WTC11 (cell line): ENCODE measurements around the gene REG4. TPM values are rescaled to one million over a fixed set of nuclear protein-coding genes. Genes with fewer than 3 reads are reported as not detected.

ENCODE experiments used
- ATAC-seq: fragments of 200-7000 bp; cut with Tn5 transposase; 2 replicates; pipeline ENCODE4 v1.10.0; 2021; ENCODE audit warnings: mild to moderate bottlenecking, moderate library complexity
- CTCF ChIA-PET: fragments of 300-600 bp; sonication (Branson Sonifier 250); formaldehyde crosslinking; loops from one replicate; lab custom pipeline; 2021; ENCODE audit warnings: antibody characterized with exemption; lab: Charles Lee
- POLR2A ChIA-PET: fragments of 350-600 bp; sonication (Branson Sonifier 250); formaldehyde crosslinking; loops from one replicate; lab custom pipeline; 2021; ENCODE audit warnings: antibody characterized with exemption; lab: Charles Lee
- DNase-seq: peaks from one replicate; pipeline ENCODE4 v3.0.0; 2021; ENCODE audit warnings: low spot score
- H3K27ac Mint-ChIP-seq: 2 replicates; pipeline ENCODE4 v1.8.0; 2021; ENCODE audit warnings: mixed read lengths
- H3K27me3 Mint-ChIP-seq: 2 replicates; pipeline ENCODE4 v1.8.0; 2021; ENCODE audit warnings: low read depth, mild to moderate bottlenecking, moderate library complexity, mixed read lengths
- H3K36me3 Mint-ChIP-seq: 2 replicates; pipeline ENCODE4 v1.8.0; 2021; ENCODE audit warnings: mixed read lengths
- H3K4me1 Mint-ChIP-seq: 2 replicates; pipeline ENCODE4 v1.8.0; 2022; ENCODE audit warnings: mixed read lengths
- H3K4me3 Mint-ChIP-seq: 2 replicates; pipeline ENCODE4 v1.8.0; 2021; ENCODE audit warnings: mild to moderate bottlenecking, moderate library complexity, mixed read lengths
- H3K9me3 Mint-ChIP-seq: 2 replicates; pipeline ENCODE4 v1.8.0; 2021; ENCODE audit warnings: mixed read lengths
- ATF2 ChIP-seq: sonication (generic); formaldehyde crosslinking; IDR thresholded peaks from 2 replicates; pipeline ENCODE4 v1.8.1; 2022; ENCODE audit warnings: low read depth, missing genetic modification reagents, borderline replicate concordance
- CREB1 ChIP-seq: sonication (generic); formaldehyde crosslinking; IDR thresholded peaks from 2 replicates; pipeline ENCODE4 v1.8.0; 2023; ENCODE audit warnings: mild to moderate bottlenecking, missing genetic modification reagents
- ESRRA ChIP-seq: sonication (generic); formaldehyde crosslinking; IDR thresholded peaks from 2 replicates; pipeline ENCODE4 v1.8.1; 2022; ENCODE audit warnings: mild to moderate bottlenecking, missing genetic modification reagents, borderline replicate concordance
- ETV6 ChIP-seq: sonication (generic); formaldehyde crosslinking; IDR thresholded peaks from 2 replicates; pipeline ENCODE4 v1.8.1; 2022; ENCODE audit warnings: mild to moderate bottlenecking, missing genetic modification reagents
- GABPB1 ChIP-seq: sonication (generic); formaldehyde crosslinking; IDR thresholded peaks from 2 replicates; pipeline ENCODE4 v1.8.1; 2023; ENCODE audit warnings: mild to moderate bottlenecking, missing genetic modification reagents
- HMGA2 ChIP-seq: fragments of 250-450 bp; sonication (Bioruptor Pico); IDR thresholded peaks from 2 replicates; pipeline ENCODE4 v1.4.0; 2021; ENCODE audit warnings: mild to moderate bottlenecking, moderate library complexity
- JAZF1 ChIP-seq: fragments of 250-450 bp; sonication (Bioruptor Pico); IDR thresholded peaks from 2 replicates; pipeline ENCODE4 v1.9.0; 2021; ENCODE audit warnings: moderate library complexity, mild to moderate bottlenecking, inconsistent platforms
- NFE2L1 ChIP-seq: sonication (generic); formaldehyde crosslinking; IDR thresholded peaks from 2 replicates; pipeline ENCODE4 v1.8.1; 2023; ENCODE audit warnings: missing genetic modification reagents
- NFYB ChIP-seq: sonication (generic); formaldehyde crosslinking; conservative IDR thresholded peaks from 2 replicates; pipeline ENCODE4 v1.8.0; 2022; ENCODE audit warnings: low read depth, missing genetic modification reagents
- PREB ChIP-seq: sonication (generic); formaldehyde crosslinking; IDR thresholded peaks from 2 replicates; pipeline ENCODE4 v1.8.1; 2022; ENCODE audit warnings: mild to moderate bottlenecking, missing genetic modification reagents, moderate library complexity, borderline replicate concordance
- SMAD4 ChIP-seq: sonication (generic); formaldehyde crosslinking; IDR thresholded peaks from 2 replicates; pipeline ENCODE4 v1.8.0; 2022; ENCODE audit warnings: mild to moderate bottlenecking, missing genetic modification reagents
- SOX15 ChIP-seq: fragments of 250-450 bp; sonication (Bioruptor Pico); IDR thresholded peaks from 2 replicates; pipeline ENCODE4 v1.9.0; 2021; ENCODE audit warnings: mild to moderate bottlenecking
- SP1 ChIP-seq: sonication (generic); formaldehyde crosslinking; conservative IDR thresholded peaks from 2 replicates; pipeline ENCODE4 v1.8.1; 2022; ENCODE audit warnings: missing genetic modification reagents
- USF1 ChIP-seq: sonication (generic); formaldehyde crosslinking; IDR thresholded peaks from 2 replicates; pipeline ENCODE4 v1.8.0; 2022; ENCODE audit warnings: mild to moderate bottlenecking, missing genetic modification reagents
- ZNF138 ChIP-seq: sonication (generic); formaldehyde crosslinking; conservative IDR thresholded peaks from 2 replicates; pipeline ENCODE4 v1.8.1; 2022; ENCODE audit warnings: mild to moderate bottlenecking, moderate library complexity, missing genetic modification reagents
- ZNF219 ChIP-seq: sonication (generic); formaldehyde crosslinking; IDR thresholded peaks from 2 replicates; pipeline ENCODE4 v1.8.0; 2023; ENCODE audit warnings: missing genetic modification reagents, mild to moderate bottlenecking, borderline replicate concordance
- ZNF263 ChIP-seq: sonication (generic); formaldehyde crosslinking; IDR thresholded peaks from 2 replicates; pipeline ENCODE4 v1.8.1; 2022; ENCODE audit warnings: low read depth, mild to moderate bottlenecking, moderate library complexity, missing genetic modification reagents
- ZNF317 ChIP-seq: sonication (generic); formaldehyde crosslinking; IDR thresholded peaks from 2 replicates; pipeline ENCODE4 v1.8.1; 2023; ENCODE audit warnings: low read depth, mild to moderate bottlenecking, moderate library complexity, missing genetic modification reagents, borderline replicate concordance
- total RNA-seq: library from RNA; stranded (reverse); gene quantifications from 3 replicates; pipeline ENCODE4 v1.2.3, GENCODE V29; 2021
- TF ChIP-seq, protein P1 (sequence below): fragments of 250-450 bp; sonication (Bioruptor Pico); IDR thresholded peaks from 2 replicates; pipeline ENCODE4 v1.9.0; 2021; ENCODE audit warnings: moderate library complexity, mild to moderate bottlenecking, inconsistent platforms, borderline replicate concordance
- TF ChIP-seq, protein P2 (sequence below): fragments of 250-450 bp; sonication (Bioruptor Pico); IDR thresholded peaks from 2 replicates; pipeline ENCODE4 v1.8.0; 2021; ENCODE audit warnings: mild to moderate bottlenecking
- TF ChIP-seq, protein P3 (sequence below): fragments of 250-450 bp; sonication (Bioruptor Pico); IDR thresholded peaks from 2 replicates; pipeline ENCODE4 v1.9.0; 2021; ENCODE audit warnings: mild to moderate bottlenecking

Gene REG4
- total RNA-seq, 1 experiment from 2014 or later: 0.31 TPM

DNA sequence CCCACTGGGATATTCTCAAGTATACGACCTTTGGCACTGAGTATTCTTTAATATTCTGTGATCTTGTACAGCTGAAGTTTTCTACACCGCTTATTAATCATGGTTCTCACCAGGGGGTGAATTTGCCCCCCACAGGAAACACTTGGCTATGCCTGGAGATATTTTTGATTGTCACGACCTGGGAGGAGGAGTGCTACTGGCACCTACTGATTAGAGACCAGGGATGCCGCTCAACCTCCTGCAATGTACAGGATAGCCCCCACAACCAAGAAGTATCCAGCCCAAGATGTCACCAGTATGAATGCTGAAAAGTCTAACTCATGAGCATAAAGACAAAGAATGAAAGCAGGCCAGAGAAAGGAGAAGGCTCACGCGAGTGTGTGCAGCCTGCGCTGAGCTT is 13.7 kb downstream of the REG4 start:
- no peak for DNase-seq
- no peak for TF ChIP-seq ZNF219
- CTCF ChIA-PET: interaction anchor here (0.8 to 2.1 kb wide), 2 partner anchors 12 to 99 kb away, joined by 3 to 7 read pairs; partner anchors contain the start of gene ADAM30
- Mint-ChIP-seq H3K9me3 (no peaks in the 10 kb centered on the region), H3K27me3 (no peaks in the 10 kb centered on the region), H3K4me3 (no peak overlapping the region), H3K36me3 (no peaks in the 10 kb centered on the region), H3K27ac (no peak overlapping the region), H3K4me1 (no peaks in the 10 kb centered on the region)
- no peak for ATAC-seq
- POLR2A ChIA-PET: no interaction called here

GRCh38 chr1:119797162-119797561 is 14.1 kb downstream of the REG4 start:
- ChIA-PET POLR2A (no interaction called here), CTCF (interaction anchor here (0.8 to 2.1 kb wide), 2 partner anchors 12 to 99 kb away, joined by 3 to 7 read pairs; partner anchors contain the start of gene ADAM30)
- Mint-ChIP-seq H3K27me3 (no peaks in the 10 kb centered on the region), H3K36me3 (no peaks in the 10 kb centered on the region), H3K9me3 (no peaks in the 10 kb centered on the region), H3K4me3 (no peak overlapping the region), H3K27ac (no peak overlapping the region), H3K4me1 (no peaks in the 10 kb centered on the region)
- TF ChIP-seq ETV6 (no peak), SP1 (CRISPR knock-in tag) (no peak), CREB1 (CRISPR knock-in tag) (no peak), HMGA2 (no peak), ZNF138 (CRISPR knock-in tag) (no peak), PREB (CRISPR knock-in tag) (no peak), ATF2 (no peak), GABPB1 (CRISPR knock-in tag) (no peak)
- TF ChIP-seq, protein P1, sequence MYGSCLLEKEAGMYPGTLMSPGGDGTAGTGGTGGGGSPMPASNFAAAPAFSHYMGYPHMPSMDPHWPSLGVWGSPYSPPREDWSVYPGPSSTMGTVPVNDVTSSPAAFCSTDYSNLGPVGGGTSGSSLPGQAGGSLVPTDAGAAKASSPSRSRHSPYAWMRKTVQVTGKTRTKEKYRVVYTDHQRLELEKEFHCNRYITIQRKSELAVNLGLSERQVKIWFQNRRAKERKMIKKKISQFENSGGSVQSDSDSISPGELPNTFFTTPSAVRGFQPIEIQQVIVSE (CRISPR knock-in tag): no peak
- no peak for ATAC-seq
- no peak for DNase-seq

- TF ChIP-seq SP1 (CRISPR knock-in tag): no peak
- no peak for TF ChIP-seq SMAD4 (CRISPR knock-in tag)
- TF ChIP-seq ZNF317 (CRISPR knock-in tag): no peak
- TF ChIP-seq GABPB1 (CRISPR knock-in tag): no peak
- no peak for TF ChIP-seq USF1 (CRISPR knock-in tag)
- no peak for TF ChIP-seq ESRRA (CRISPR knock-in tag)
- TF ChIP-seq ZNF263: no peak
- TF ChIP-seq, protein P2, sequence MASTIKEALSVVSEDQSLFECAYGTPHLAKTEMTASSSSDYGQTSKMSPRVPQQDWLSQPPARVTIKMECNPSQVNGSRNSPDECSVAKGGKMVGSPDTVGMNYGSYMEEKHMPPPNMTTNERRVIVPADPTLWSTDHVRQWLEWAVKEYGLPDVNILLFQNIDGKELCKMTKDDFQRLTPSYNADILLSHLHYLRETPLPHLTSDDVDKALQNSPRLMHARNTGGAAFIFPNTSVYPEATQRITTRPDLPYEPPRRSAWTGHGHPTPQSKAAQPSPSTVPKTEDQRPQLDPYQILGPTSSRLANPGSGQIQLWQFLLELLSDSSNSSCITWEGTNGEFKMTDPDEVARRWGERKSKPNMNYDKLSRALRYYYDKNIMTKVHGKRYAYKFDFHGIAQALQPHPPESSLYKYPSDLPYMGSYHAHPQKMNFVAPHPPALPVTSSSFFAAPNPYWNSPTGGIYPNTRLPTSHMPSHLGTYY (CRISPR knock-in tag): no peak
- TF ChIP-seq NFYB (CRISPR knock-in tag): no peak
- TF ChIP-seq JAZF1 (CRISPR knock-in tag): no peak
- TF ChIP-seq SOX15 (CRISPR knock-in tag): no peak
- TF ChIP-seq, protein P3, sequence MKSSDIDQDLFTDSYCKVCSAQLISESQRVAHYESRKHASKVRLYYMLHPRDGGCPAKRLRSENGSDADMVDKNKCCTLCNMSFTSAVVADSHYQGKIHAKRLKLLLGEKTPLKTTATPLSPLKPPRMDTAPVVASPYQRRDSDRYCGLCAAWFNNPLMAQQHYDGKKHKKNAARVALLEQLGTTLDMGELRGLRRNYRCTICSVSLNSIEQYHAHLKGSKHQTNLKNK (CRISPR knock-in tag): no peak
- TF ChIP-seq NFE2L1: no peak
- CTCF ChIA-PET: interaction anchor here (1.0 to 2.9 kb wide), 2 partner anchors 13 to 184 kb away, joined by 3 to 21 read pairs; no protein-coding TSS in a partner anchor
Observed at GRCh38 chr1:119795261-119796200, 15.7 kb downstream of the REG4 start.

More at GRCh38 chr1:119795261-119796200, 15.7 kb downstream of the REG4 start:
- POLR2A ChIA-PET: interaction anchor here (1.4 kb wide), 1 partner anchor 16 kb away, joined by 3 read pairs; no protein-coding TSS in a partner anchor
- no peaks in the 10 kb centered on the region for H3K4me1 Mint-ChIP-seq
- H3K4me3 Mint-ChIP-seq: no peak overlapping the region
- H3K36me3 Mint-ChIP-seq: no peaks in the 10 kb centered on the region
- ATAC-seq: no peak
- H3K27me3 Mint-ChIP-seq: no peaks in the 10 kb centered on the region
- no peaks in the 10 kb centered on the region for H3K9me3 Mint-ChIP-seq
- DNase-seq: no peak
- H3K27ac Mint-ChIP-seq: no peak overlapping the region
